GM18861 (cell line): ENCODE data around the gene MAP3K19.
"Not testable (repeated sequence)": the region's sequence is repeated elsewhere in the genome, so short reads cannot be mapped to it uniquely, and the experiment has no call there.

ENCODE experiments used
- ATAC-seq: cut with Tn5 transposase; IDR thresholded peaks from one replicate; pipeline ENCODE4 v1.9.1; 2021; ENCODE audit not compliant: unreplicated experiment

Gene MAP3K19, protein sequence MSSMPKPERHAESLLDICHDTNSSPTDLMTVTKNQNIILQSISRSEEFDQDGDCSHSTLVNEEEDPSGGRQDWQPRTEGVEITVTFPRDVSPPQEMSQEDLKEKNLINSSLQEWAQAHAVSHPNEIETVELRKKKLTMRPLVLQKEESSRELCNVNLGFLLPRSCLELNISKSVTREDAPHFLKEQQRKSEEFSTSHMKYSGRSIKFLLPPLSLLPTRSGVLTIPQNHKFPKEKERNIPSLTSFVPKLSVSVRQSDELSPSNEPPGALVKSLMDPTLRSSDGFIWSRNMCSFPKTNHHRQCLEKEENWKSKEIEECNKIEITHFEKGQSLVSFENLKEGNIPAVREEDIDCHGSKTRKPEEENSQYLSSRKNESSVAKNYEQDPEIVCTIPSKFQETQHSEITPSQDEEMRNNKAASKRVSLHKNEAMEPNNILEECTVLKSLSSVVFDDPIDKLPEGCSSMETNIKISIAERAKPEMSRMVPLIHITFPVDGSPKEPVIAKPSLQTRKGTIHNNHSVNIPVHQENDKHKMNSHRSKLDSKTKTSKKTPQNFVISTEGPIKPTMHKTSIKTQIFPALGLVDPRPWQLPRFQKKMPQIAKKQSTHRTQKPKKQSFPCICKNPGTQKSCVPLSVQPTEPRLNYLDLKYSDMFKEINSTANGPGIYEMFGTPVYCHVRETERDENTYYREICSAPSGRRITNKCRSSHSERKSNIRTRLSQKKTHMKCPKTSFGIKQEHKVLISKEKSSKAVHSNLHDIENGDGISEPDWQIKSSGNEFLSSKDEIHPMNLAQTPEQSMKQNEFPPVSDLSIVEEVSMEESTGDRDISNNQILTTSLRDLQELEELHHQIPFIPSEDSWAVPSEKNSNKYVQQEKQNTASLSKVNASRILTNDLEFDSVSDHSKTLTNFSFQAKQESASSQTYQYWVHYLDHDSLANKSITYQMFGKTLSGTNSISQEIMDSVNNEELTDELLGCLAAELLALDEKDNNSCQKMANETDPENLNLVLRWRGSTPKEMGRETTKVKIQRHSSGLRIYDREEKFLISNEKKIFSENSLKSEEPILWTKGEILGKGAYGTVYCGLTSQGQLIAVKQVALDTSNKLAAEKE (N-terminal part only)

GRCh38 chr2:135047300-135047699, at the start of gene MAP3K19:
MAP3K19 (minus strand) TSS chr2:135047447; CDS start chr2:135024647, 22,800 bp downstream.
- ATAC-seq: no peak

DNA sequence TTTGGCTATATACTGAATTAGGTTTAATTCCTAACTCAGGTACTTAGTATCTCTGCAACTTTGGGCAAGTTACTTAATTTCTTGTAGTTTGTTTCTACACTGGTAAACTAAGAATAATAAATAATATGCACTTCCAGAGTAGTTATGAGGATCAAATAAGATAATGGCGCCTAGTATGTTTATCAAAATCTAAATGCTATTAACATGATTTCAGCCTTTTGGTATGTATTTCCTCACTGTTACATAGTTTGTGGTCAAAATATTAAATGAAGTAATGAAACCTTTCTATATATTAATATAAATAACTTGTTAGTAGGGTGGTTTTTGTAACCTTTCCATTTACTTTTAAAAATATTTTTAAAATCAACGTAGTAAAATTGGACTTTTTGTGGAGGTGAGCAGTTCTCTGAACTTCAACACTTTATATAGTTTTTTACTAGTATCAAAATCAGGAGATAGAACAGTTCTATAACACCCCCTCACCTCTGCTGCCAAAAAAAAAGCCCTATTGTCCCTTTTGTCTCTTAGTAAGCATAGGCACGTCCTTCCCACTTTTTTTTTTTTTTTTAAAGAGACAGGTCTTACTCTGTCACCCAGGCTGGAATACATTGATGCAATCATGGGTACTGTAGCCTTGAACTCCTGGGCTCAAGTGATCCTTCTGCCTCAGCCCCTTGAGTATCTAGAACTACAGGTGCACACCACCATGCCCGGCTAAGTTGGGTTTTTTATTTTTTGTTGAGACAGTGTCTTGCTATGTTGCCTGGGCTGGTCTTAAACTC, 49.6 kb upstream of the MAP3K19 start:
- no peak for ATAC-seq

- ATAC-seq: no peak
These were observed 48.3 kb upstream of the MAP3K19 start for GRCh38 chr2:135095591-135095990.

GRCh38 chr2:135094508-135094907, 47.3 kb upstream of the MAP3K19 start:
- ATAC-seq: no peak

- no peak for ATAC-seq
These were observed 46.6 kb upstream of the MAP3K19 start for GRCh38 chr2:135093670-135094330.

GRCh38 chr2:135093193-135093592, 45.9 kb upstream of the MAP3K19 start:
- no peak for ATAC-seq

GRCh38 chr2:135091681-135092080, 44.4 kb upstream of the MAP3K19 start:
- ATAC-seq: no peak

DNA sequence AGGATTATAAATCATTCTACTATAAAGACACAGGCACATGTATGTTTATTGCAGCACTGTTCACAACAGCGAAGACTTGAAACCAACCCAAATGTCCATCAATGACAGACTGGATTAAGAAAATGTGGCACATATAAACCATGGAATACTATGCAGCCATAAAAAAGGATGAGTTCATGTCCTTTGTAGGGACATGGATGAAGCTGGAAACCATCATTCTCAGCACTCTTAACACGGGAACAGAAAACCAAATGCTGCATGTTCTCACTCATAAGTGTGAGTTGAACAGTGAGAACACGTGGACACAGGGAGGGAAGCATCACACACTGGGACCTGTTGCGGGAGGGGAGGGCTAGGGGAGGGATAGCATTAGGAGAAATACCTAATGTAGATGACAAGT, 42.4 kb upstream of the MAP3K19 start:
- ATAC-seq: not testable (repeated sequence)

DNA sequence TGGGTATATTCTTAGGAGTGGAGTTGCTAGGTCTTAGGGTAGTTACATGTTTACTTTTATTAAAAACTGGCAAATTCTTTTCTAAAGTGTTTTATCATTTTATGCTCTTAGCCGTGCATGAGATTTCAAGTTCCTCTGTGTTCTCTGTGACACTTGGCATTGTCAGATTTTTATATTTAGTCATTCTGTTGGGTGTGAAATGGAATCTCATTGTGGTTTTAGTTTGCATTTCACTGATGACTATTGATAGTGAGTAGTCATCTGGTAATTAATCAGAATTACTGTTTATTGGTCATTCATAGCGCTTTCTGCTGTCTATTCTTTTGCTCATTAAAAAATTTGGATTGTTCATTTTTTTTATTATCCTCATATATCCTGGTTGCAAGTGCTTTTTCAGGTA, 39.0 kb upstream of the MAP3K19 start:
- ATAC-seq: no peak

- no peak for ATAC-seq
These were observed 31.2 kb upstream of the MAP3K19 start for GRCh38 chr2:135078417-135078816.

DNA sequence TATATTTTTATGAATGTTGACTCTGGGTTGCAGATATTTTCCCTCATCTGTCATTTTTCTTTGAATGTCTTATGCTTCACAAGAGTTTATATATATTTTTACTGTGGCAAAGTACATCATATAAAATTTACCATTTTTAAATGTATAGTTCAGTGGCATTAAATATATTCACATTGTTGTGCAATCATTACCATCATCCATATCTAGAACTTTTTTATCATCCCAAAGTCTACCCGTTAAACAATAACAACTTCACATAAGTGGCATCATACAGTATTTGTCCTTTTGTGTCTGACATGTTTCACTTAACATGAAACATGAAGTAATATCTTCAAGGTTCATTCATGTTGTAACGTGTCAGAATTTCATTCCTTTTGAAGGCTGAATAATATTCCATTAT, 29.3 kb upstream of the MAP3K19 start:
- no peak for ATAC-seq

GRCh38 chr2:135074216-135074615, 27.0 kb upstream of the MAP3K19 start:
- no peak for ATAC-seq

DNA sequence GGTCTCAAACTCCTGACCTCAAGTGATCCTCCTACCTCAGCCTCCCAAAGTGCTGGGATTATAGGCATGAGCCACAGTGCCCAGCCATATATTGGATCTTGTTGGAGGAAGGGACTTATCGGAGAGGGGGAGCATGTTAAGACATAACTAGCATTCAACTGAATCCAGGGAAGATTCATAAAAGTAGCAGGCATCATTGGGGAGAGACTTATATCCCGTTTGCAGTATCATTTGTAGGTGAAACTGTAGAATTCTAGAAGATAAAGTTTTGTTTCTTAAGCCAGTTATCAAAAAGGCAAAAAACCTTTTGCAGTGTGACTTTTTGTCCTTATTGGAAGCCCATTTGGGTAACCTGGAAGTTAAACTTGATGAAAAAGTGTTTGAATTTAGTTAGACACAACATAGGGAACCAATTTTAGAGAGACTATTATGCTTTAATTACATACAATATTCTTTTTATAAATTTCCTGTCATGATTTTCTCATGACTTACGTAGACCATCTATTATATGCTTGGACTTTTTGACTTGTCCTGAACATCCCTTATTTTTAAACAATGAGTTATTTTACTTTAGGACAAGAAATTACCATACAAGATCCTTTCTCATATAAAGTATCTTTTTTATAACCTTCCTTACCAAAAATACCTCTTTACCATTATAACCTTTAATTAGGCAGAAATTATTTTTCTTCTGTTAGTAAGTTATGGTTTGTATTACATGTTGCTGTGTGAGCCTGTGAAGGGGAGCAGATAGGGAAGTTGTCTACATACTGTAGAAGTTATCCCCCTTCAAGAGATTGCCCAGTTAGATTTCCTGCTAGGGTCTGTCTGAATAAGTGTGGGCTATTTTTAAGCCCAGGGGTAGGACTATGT, 25.1 kb upstream of the MAP3K19 start:
- no peak for ATAC-seq

- ATAC-seq: no peak
These were observed 19.5 kb upstream of the MAP3K19 start for GRCh38 chr2:135066710-135067109.

DNA sequence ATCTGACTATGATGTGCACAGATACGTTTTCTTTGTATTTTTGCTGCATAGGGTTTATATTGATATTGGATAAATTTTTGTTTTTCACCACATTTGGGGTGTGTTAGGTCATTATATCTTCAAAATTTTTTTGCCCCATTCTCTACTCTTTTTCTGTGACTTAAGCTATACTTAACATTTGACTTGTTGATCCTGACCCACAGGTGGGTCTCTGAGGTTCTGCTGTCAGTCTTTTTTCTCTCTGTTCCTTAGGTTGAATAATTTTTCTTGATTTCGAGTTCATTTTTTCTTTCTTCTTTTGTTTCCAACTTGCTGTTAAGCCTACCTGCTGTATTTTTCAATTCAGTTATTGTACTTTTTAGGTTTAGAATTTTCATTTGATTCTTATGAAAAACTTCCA, 16.9 kb upstream of the MAP3K19 start:
- ATAC-seq: no peak

GRCh38 chr2:135063210-135063609, 16.0 kb upstream of the MAP3K19 start:
- ATAC-seq: no peak

GRCh38 chr2:135059577-135059976, 12.3 kb upstream of the MAP3K19 start:
- ATAC-seq: no peak

- ATAC-seq: no peak
These were observed 9.5 kb upstream of the MAP3K19 start for GRCh38 chr2:135056790-135057189.

- ATAC-seq: no peak
These were observed 8.0 kb upstream of the MAP3K19 start for GRCh38 chr2:135055182-135055786.
